Smooth muscle cell (in vitro differentiated cells): ENCODE results near the gene TSHZ2. TPM values are rescaled to one million over a fixed set of nuclear protein-coding genes. Genes with fewer than 3 reads are reported as not detected.

Experiments used
- DNase-seq: peaks from one replicate; lab custom pipeline; 2025; ENCODE audit not compliant: unreplicated experiment; lab: John Stamatoyannopoulos, UW
- H2AFZ ChIP-seq: fragments of 200-600 bp; sonication (generic); 2 replicates; pipeline ENCODE4 v1.6.0; 2016; ENCODE audit warnings: antibody characterized with exemption, low read depth, mild to moderate bottlenecking
- H3F3A ChIP-seq: fragments of 200-600 bp; sonication (generic); 2 replicates; pipeline ENCODE4 v1.6.0; 2017; ENCODE audit warnings: antibody characterized with exemption, low read depth
- H3K27ac ChIP-seq: fragments of 200-600 bp; sonication (generic); 2 replicates; pipeline ENCODE4 v1.5.1; 2016; ENCODE audit warnings: low read depth, mild to moderate bottlenecking
- H3K27me3 ChIP-seq: fragments of 200-600 bp; sonication (generic); 2 replicates; pipeline ENCODE4 v1.6.1; 2016; ENCODE audit warnings: low read depth, mild to moderate bottlenecking
- H3K36me3 ChIP-seq: fragments of 200-600 bp; sonication (generic); 2 replicates; pipeline ENCODE4 v1.5.1; 2016; ENCODE audit warnings: low read depth
- H3K4me1 ChIP-seq: fragments of 200-600 bp; sonication (generic); 2 replicates; pipeline ENCODE4 v1.5.1; 2016; ENCODE audit warnings: low read depth
- H3K4me2 ChIP-seq: fragments of 200-600 bp; sonication (generic); 2 replicates; pipeline ENCODE4 v1.6.0; 2016; ENCODE audit warnings: mild to moderate bottlenecking
- H3K4me3 ChIP-seq: fragments of 200-600 bp; sonication (generic); 2 replicates; pipeline ENCODE4 v1.5.1; 2016; ENCODE audit warnings: mild to moderate bottlenecking
- H3K79me2 ChIP-seq: fragments of 200-600 bp; sonication (generic); 2 replicates; pipeline ENCODE4 v1.6.0; 2016; ENCODE audit warnings: low read depth, mild to moderate bottlenecking
- H3K9ac ChIP-seq: fragments of 200-600 bp; sonication (generic); 2 replicates; pipeline ENCODE4 v1.6.0; 2016; ENCODE audit warnings: low read depth
- H3K9me3 ChIP-seq: fragments of 200-600 bp; sonication (generic); replicated peaks from 2 replicates; pipeline ENCODE4 v1.5.1; 2016; ENCODE audit warnings: low read depth
- H4K20me1 ChIP-seq: fragments of 200-600 bp; sonication (generic); 2 replicates; pipeline ENCODE4 v1.6.0; 2016; ENCODE audit warnings: low read depth
- CTCF ChIP-seq: fragments of 200-600 bp; sonication (generic); IDR thresholded peaks from 2 replicates; pipeline ENCODE4 v1.5.1; 2017; ENCODE audit warnings: borderline replicate concordance, mild to moderate bottlenecking, antibody characterized with exemption; ENCODE audit not compliant: insufficient read depth, poor library complexity, severe bottlenecking
- WGBS: methylation state at CpG from one replicate; pipeline ENCODE4 v1.1.7; 2016; ENCODE audit warnings: low lambda C conversion rate; 5-methylcytosine and 5-hydroxymethylcytosine counted together
- polyA plus RNA-seq: library from polyadenylated mRNA; unstranded; fragments of >200 nt; fragmentation: Nextera tagmentation; extraction: Ambion mirVana; gene quantifications from 2 replicates; pipeline ENCODE4 v1.2.1, GENCODE V29; 2016
- total RNA-seq: library from RNA; depleted of rRNA; stranded (reverse); fragments of >200 nt; gene quantifications from 2 replicates; pipeline ENCODE4 v1.2.3, GENCODE V29; 2014

Gene TSHZ2
- total and polyA plus RNA-seq, 2 experiments from 2014 or later, result 4.8 to 6.6 TPM

GRCh38 chr20:53141201-53142050 lies 169.3 kb downstream of the TSHZ2 start:
- DNase-seq, result no peak
- TF ChIP-seq CTCF, result no peak
- Histone ChIP-seq H3K27me3 (no peaks in the 10 kb centered on the region), H3K79me2 (no peaks in the 10 kb centered on the region), H3K4me1 (no peaks in the 10 kb centered on the region), H3K9ac (no peak overlapping the region), H3K36me3 (no peaks in the 10 kb centered on the region), H3K9me3 (no peaks in the 10 kb centered on the region), H2AFZ (no peak overlapping the region), H3K4me3 (no peak overlapping the region), H3K27ac (no peak overlapping the region), H3F3A (no peaks in the 10 kb centered on the region), H4K20me1 (no peaks in the 10 kb centered on the region), H3K4me2 (no peak overlapping the region)
- WGBS, result 52% methylated on average over 11 of the region's 11 CpGs

DNA sequence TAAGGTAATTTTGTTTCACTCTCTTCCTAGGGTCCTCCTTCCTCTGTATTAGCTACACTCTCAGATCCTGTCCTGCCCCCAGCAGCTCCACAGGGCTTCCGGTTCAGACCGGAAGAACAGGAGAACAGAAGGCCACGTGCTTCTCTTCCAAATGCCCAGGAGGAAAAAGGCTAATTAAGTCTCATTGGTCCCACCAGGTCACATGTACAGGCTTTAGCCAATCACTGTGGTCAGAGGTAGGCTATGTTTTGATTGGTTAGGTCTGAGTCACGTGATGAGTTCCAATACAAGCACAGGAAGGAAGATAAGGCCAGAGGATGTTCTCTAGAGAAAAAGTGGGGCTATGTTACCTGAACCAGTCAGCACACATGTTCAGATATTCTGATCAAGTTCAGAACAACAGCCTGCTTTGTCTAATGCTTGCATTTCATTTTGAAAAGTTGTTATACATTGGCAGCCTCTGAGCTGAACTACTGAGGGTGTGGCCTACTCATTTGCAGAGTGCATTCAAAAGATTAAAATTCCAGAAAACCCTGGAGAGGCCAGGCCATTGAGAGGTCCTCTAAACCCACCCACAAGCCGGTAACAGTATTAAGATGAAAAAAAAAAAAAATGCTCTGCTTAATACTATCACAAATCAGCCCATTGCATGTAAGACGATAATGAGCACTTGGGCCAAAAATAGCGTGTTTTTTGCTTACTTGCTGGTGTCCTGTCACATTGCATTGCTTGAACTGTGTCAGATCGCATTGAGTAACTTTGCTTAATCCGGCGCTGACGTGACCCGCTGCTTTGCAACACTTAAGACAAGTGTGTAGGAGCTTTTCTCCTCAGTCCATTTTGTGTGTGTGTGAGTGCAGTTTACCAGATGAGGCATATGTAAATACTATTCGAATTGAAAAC lies 170.3 kb downstream of the TSHZ2 start:
- 52% methylated on average over 13 of the region's 13 CpGs for WGBS
- no peaks in the 10 kb centered on the region for H3K27me3 ChIP-seq

DNA sequence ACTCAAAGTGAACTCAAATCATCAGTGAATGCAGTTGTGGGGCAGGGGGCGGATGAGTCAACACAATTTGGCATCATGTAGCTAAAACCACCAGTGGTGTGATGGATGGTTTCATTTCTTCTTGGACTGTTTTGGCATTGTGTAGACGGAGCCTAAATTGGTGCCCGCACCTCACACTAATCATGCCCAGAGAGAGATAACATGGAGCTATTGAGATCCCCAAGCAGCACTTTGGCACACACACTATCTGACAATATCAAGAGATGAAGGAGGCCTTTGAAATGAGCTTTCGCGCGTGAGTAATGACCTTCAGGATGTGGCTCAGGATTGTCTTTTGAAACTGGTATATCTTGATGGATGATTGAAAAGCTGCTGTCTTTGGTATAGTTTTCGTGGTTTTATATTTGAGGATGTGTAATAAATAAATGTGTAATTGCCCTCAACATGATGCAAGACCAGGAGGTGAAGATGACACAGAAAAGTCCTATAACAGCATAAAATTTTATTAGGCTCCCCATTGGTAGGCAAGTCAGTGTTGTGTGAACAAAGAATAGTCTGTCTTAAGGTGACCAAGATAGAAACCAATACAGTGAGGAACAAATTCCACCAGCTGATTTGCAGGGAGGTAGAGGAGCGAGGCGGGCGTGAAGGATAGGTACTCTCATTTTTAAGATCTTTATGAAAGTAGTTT lies 174.2 kb downstream of the TSHZ2 start:
- Histone ChIP-seq H3K4me2 (no peak overlapping the region), H3F3A (peaks cover 3% of the 10 kb centered on the region), H3K27me3 (no peaks in the 10 kb centered on the region), H3K27ac (no peak overlapping the region), H3K9ac (no peak overlapping the region), H3K4me3 (no peak overlapping the region), H3K79me2 (no peaks in the 10 kb centered on the region), H3K4me1 (peaks cover 9% of the 10 kb centered on the region), H3K9me3 (no peaks in the 10 kb centered on the region), H2AFZ (no peak overlapping the region), H4K20me1 (no peaks in the 10 kb centered on the region), H3K36me3 (no peaks in the 10 kb centered on the region)
- no peak for DNase-seq
- 97% methylated on average over 10 of the region's 10 CpGs for WGBS
- no peak for TF ChIP-seq CTCF

More for the DNA sequence above, 170.3 kb downstream of the TSHZ2 start:
- H3K4me1 ChIP-seq, result no peaks in the 10 kb centered on the region
- H3K27ac ChIP-seq, result peak overlapping the region; percentile 11
- TF ChIP-seq CTCF, result no peak
- H3K9ac ChIP-seq, result no peak overlapping the region
- DNase-seq, result no peak
- H3K36me3 ChIP-seq, result no peaks in the 10 kb centered on the region
- H3F3A ChIP-seq, result no peaks in the 10 kb centered on the region
- peak overlapping the region; percentile 50 for H3K4me2 ChIP-seq
- H2AFZ ChIP-seq, result no peak overlapping the region
- no peaks in the 10 kb centered on the region for H3K9me3 ChIP-seq
- no peaks in the 10 kb centered on the region for H4K20me1 ChIP-seq
- H3K79me2 ChIP-seq, result no peaks in the 10 kb centered on the region
- no peak overlapping the region for H3K4me3 ChIP-seq
